B cell (primary cell): ENCODE results near the gene IL31RA. TPM values are rescaled to one million over a fixed set of nuclear protein-coding genes. Genes with fewer than 3 reads are reported as not detected.

Source experiments
- ATAC-seq: fragments of 200-7000 bp; cut with Tn5 transposase; one replicate; pipeline ENCODE4 v1.10.0; 2021; ENCODE audit warnings: low read depth, mild to moderate bottlenecking, moderate number of reproducible peaks, moderate library complexity
- CTCF ChIA-PET: fragments of 350-600 bp; sonication (Branson Sonifier 250); formaldehyde crosslinking; loops from one replicate; lab custom pipeline; 2021; ENCODE audit warnings: antibody characterized with exemption, inconsistent platforms; lab: Charles Lee
- POLR2A ChIA-PET: fragments of 350-600 bp; sonication (Branson Sonifier 250); formaldehyde crosslinking; loops from one replicate; lab custom pipeline; 2021; ENCODE audit warnings: antibody characterized with exemption; lab: Charles Lee
- DNase-seq: peaks from one replicate; pipeline ENCODE4 v3.0.0; 2013
- H2AFZ ChIP-seq: 2 replicates; pipeline ENCODE4 v1.6.1; 2012; ENCODE audit warnings: mild to moderate bottlenecking, low read depth, low read length; ENCODE audit not compliant: insufficient read depth, poor library complexity, severe bottlenecking
- H3K27ac ChIP-seq, 2 donors: 1 replicate in 1 of 2; 2 replicates in 1 of 2; pipeline ENCODE4 v1.5.1; 2012 to 2013; ENCODE audit warnings: low read length in 2 of 2, mild to moderate bottlenecking in 2 of 2, moderate library complexity in 1 of 2
- H3K27me3 ChIP-seq, 4 experiments: fragments of 200-600 bp in 1 of 4; sonication (generic) in 1 of 4; replicated peaks in 1 of 4; 1 replicate in 2 of 4; 2 replicates in 2 of 4; pipeline versions ENCODE4 v1.6.1 to v1.7.0; 2013 to 2016; ENCODE audit warnings: low read length in 3 of 4, mild to moderate bottlenecking in 2 of 4, mixed read lengths in 1 of 4, moderate library complexity in 1 of 4; ENCODE audit not compliant: insufficient read depth in 4 of 4, control insufficient read depth in 3 of 4; ENCODE audit errors: control extremely low read depth in 1 of 4
- H3K36me3 ChIP-seq, 2 experiments: replicated peaks in 1 of 2; 1 replicate in 1 of 2; 2 replicates in 1 of 2; pipeline versions ENCODE4 v1.6.1 to v1.7.1; 2013; ENCODE audit warnings: low read length in 1 of 2; ENCODE audit not compliant: insufficient read depth in 2 of 2, control insufficient read depth in 1 of 2; ENCODE audit errors: control extremely low read depth in 1 of 2, extremely low read depth in 1 of 2
- H3K4me1 ChIP-seq, 2 donors: fragments of 200-600 bp in 1 of 2; sonication (generic) in 1 of 2; 1 replicate in 1 of 2; 2 replicates in 1 of 2; pipeline versions ENCODE4 v1.5.1 to v1.6.1; 2013 to 2017; ENCODE audit warnings: low read length in 2 of 2; ENCODE audit not compliant: control insufficient read depth in 2 of 2, insufficient read depth in 2 of 2
- H3K4me2 ChIP-seq: replicated peaks from 2 replicates; pipeline ENCODE3; 2012; ENCODE audit warnings: mild to moderate bottlenecking, low read depth, low read length; ENCODE audit not compliant: poor library complexity, severe bottlenecking
- H3K4me3 ChIP-seq, 5 experiments: fragments of 200-600 bp in 1 of 5; sonication (generic) in 1 of 5; 1 replicate in 3 of 5; 2 replicates in 2 of 5; pipeline versions ENCODE4 v1.5.1 to v1.7.0; 2011 to 2016; ENCODE audit warnings: low read length in 4 of 5, mild to moderate bottlenecking in 4 of 5, low read depth in 2 of 5, control low read depth in 1 of 5, moderate library complexity in 1 of 5; ENCODE audit not compliant: insufficient read depth in 1 of 5; ENCODE audit errors: control extremely low read depth in 1 of 5, extremely low read depth in 1 of 5
- H3K79me2 ChIP-seq: fragments of 200-600 bp; sonication (generic); one replicate; pipeline ENCODE4 v1.6.0; 2016; ENCODE audit warnings: low read length; ENCODE audit not compliant: control insufficient read depth, insufficient read depth
- H3K9ac ChIP-seq: fragments of 200-600 bp; sonication (generic); 2 replicates; pipeline ENCODE4 v1.6.1; 2017; ENCODE audit warnings: mild to moderate bottlenecking, low read length, moderate library complexity
- H3K9me3 ChIP-seq, 3 donors: one replicate each; pipeline versions ENCODE4 v1.6.1 to v1.7.1; 2013; ENCODE audit warnings: low read length in 2 of 3; ENCODE audit not compliant: control insufficient read depth in 2 of 3, insufficient read depth in 1 of 3; ENCODE audit errors: control extremely low read depth in 1 of 3
- H4K20me1 ChIP-seq: 2 replicates; pipeline ENCODE4 v1.6.0; 2012; ENCODE audit warnings: mild to moderate bottlenecking, low read length; ENCODE audit not compliant: insufficient read depth, control insufficient read depth, poor library complexity, severe bottlenecking
- H3K27ac Mint-ChIP-seq: one replicate; pipeline ENCODE4 v1.8.0; 2021; ENCODE audit warnings: mixed read lengths
- H3K27me3 Mint-ChIP-seq: one replicate; pipeline ENCODE4 v1.8.0; 2021; ENCODE audit warnings: mixed read lengths
- H3K4me1 Mint-ChIP-seq: one replicate; pipeline ENCODE4 v1.8.0; 2021; ENCODE audit warnings: mixed read lengths
- H3K4me3 Mint-ChIP-seq: one replicate; pipeline ENCODE4 v1.8.0; 2021; ENCODE audit warnings: mixed read lengths
- H3K9me3 Mint-ChIP-seq: one replicate; pipeline ENCODE4 v1.8.0; 2022; ENCODE audit warnings: mixed read lengths; ENCODE audit not compliant: insufficient read depth
- CTCF ChIP-seq: fragments of 200-600 bp; IDR thresholded peaks from one replicate; pipeline ENCODE4 v1.8.0; 2022; ENCODE audit warnings: antibody characterized with exemption, mild to moderate bottlenecking
- EZH2 ChIP-seq: IDR thresholded peaks from 2 replicates; pipeline ENCODE4 v1.6.1; 2012; ENCODE audit warnings: borderline replicate concordance, low read depth, mild to moderate bottlenecking, moderate library complexity, low read length; ENCODE audit not compliant: insufficient read depth, poor library complexity, severe bottlenecking
- WGBS: methylation state at CpG from one replicate; pipeline ENCODE4 v1.1.5; 2013; ENCODE audit warnings: missing lambda C conversion rate; ENCODE audit not compliant: insufficient coverage; 5-methylcytosine and 5-hydroxymethylcytosine counted together
- intact Hi-C: fragments of 100-400 bp; cut with micrococcal nuclease; formaldehyde crosslinking; loops from one replicate; pipeline ENCODE4 v1.10.0; 2022
- polyA plus RNA-seq: library from polyadenylated mRNA; depleted of rRNA; stranded (reverse); fragments of >200 nt; gene quantifications from 2 replicates; pipeline ENCODE4 v1.2.3, GENCODE V29; 2012
- total RNA-seq, 2 donors: library from RNA; stranded (reverse); fragments of 120-200 nt in 1 of 2; gene quantifications; 1 replicate in 1 of 2; 2 replicates in 1 of 2; pipeline versions ENCODE4 v1.2.3 to v1.2.4, GENCODE V29; 2013 to 2022

IL31RA gene
- total and polyA plus RNA-seq, 2 donors (not counting 1 experiment from before 2014, with no cell fraction given) = not detected

GRCh38 chr5:55885359-55885758 is 34.2 kb downstream of the IL31RA start:
- Histone ChIP-seq H3K36me3 (no peaks in the 10 kb centered on the region), H3K9ac (no peak overlapping the region), H3K4me1 (no peaks in the 10 kb centered on the region), H3K4me3 (no peak overlapping the region), H3K27me3 (peaks cover 0 to 7% (median 0%) of the 10 kb centered on the region in 4 experiments), H3K9me3 (no peaks in the 10 kb centered on the region), H4K20me1 (no peaks in the 10 kb centered on the region), H3K4me2 (no peak overlapping the region), H3K79me2 (no peaks in the 10 kb centered on the region), H2AFZ (no peak overlapping the region), H3K27ac (no peak overlapping the region)
- intact Hi-C loops = no loop called here
- CTCF ChIA-PET = no interaction called here
- Mint-ChIP-seq H3K27me3 (peaks cover 8% of the 10 kb centered on the region), H3K4me3 (no peak overlapping the region), H3K9me3 (no peaks in the 10 kb centered on the region), H3K27ac (no peak overlapping the region), H3K4me1 (no peaks in the 10 kb centered on the region)
- 91% methylated on average over 3 of the region's 9 CpGs for WGBS
- no peak for ATAC-seq
- POLR2A ChIA-PET = no interaction called here
- DNase-seq = no peak
- no peak for TF ChIP-seq CTCF
- TF ChIP-seq EZH2 = no peak

GRCh38 chr5:55888205-55888604 is 37.0 kb downstream of the IL31RA start:
- Mint-ChIP-seq H3K4me1 (no peaks in the 10 kb centered on the region), H3K4me3 (no peak overlapping the region), H3K27me3 (peaks cover 5% of the 10 kb centered on the region), H3K9me3 (no peaks in the 10 kb centered on the region), H3K27ac (no peak overlapping the region)
- ChIA-PET POLR2A (no interaction called here), CTCF (no interaction called here)
- Histone ChIP-seq H4K20me1 (no peaks in the 10 kb centered on the region), H3K27ac (no peak overlapping the region), H2AFZ (no peak overlapping the region), H3K4me2 (no peak overlapping the region), H3K79me2 (no peaks in the 10 kb centered on the region), H3K9me3 (peaks cover 0 to 2% (median 0%) of the 10 kb centered on the region in 3 donors), H3K27me3 (peaks cover 0 to 7% (median 0%) of the 10 kb centered on the region in 4 experiments), H3K36me3 (no peaks in the 10 kb centered on the region), H3K4me1 (no peaks in the 10 kb centered on the region), H3K9ac (no peak overlapping the region), H3K4me3 (no peak overlapping the region)
- intact Hi-C loops = no loop called here
- 94% methylated on average over 3 of the region's 5 CpGs for WGBS
- TF ChIP-seq CTCF (no peak), EZH2 (no peak)
- no peak for DNase-seq
- no peak for ATAC-seq
